ENCODE results near the gene RNASE13. TPM values are rescaled to one million over a fixed set of nuclear protein-coding genes. Genes with fewer than 3 reads are reported as not detected.

Gene RNASE13
- total RNA-seq, 2 experiments from 2014 or later = not detected

DNA sequence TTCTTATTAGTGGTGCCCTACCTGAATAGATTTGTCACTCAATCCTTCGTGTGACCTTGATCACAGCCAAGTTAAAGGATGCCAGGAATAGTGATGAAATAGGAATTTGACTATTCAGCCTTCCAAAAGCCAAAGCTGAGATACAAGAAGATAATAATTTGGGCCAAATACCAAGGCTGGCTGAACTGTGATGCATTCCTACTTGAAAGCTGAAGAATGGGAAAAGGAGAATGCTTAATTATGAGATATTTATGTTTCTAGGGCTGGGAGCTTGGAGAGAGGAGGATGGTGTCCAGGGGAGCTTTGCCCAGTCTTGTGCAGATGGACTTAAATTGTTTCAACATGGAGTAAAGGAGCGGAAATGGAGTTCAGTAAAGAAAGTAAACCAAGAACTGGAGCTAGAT, 12.8 kb upstream of the RNASE13 start:
- peaks cover 4% of the 10 kb centered on the region for H3K4me1 Mint-ChIP-seq (ENCODE audit: low read depth)
- H3K27ac Mint-ChIP-seq = no peak overlapping the region
- TF ChIP-seq CTCF (IDR thresholded peaks at IDR 0.05) = no peak
- ATAC-seq (no peak), DNase-seq (no peak)
- no peaks in the 10 kb centered on the region for H3K9me3 Mint-ChIP-seq
- intact Hi-C loops (cut with micrococcal nuclease) = no loop called here
- H3K27me3 Mint-ChIP-seq = peaks cover 5% of the 10 kb centered on the region
- no peak overlapping the region for H3K4me3 Mint-ChIP-seq
- ChIA-PET POLR2A (interaction anchor here (0.9 kb wide), 1 partner anchor 32 kb away, joined by 3 read pairs; no protein-coding TSS in a partner anchor), CTCF (interaction anchor here (0.9 to 7.3 kb wide), 13 partner anchors 12 to 77 kb away, joined by 3 to 47 read pairs (median 4); no protein-coding TSS in a partner anchor)
- H3K36me3 Mint-ChIP-seq (ENCODE audit: low read depth) = no peaks in the 10 kb centered on the region

GRCh38 chr14:21043974-21044618, 9.5 kb upstream of the RNASE13 start:
- POLR2A ChIA-PET = interaction anchor here (0.5 kb wide), 1 partner anchor 576 kb away, joined by 5 read pairs; no protein-coding TSS in a partner anchor

DNA sequence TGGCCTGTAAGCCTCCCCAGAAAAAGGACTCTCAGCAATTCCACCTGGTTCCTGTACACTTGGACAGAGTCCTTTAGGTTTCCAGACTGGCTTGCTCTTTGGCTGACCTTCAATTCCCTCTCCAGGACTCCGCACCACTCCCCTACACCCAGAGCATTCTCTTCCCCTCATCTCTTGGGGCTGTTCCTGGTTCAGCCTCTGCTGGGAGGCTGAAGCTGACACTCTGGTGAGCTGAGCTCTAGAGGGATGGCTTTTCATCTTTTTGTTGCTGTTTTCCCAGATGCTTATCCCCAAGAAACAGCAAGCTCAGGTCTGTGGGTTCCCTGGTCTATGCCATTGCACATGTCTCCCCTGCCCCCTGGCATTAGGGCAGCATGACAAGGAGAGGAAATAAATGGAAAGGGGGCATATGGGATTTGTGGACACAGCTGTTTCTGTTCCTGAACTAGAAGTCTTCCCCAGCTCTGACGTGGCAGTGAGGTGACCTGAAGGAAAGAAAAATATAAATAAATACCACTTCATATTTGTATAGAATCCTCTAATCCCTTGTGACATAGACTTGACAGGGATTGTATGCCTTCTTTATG, 8.9 kb upstream of the RNASE13 start:
- intact Hi-C loops (cut with micrococcal nuclease) = no loop called here
- no peak for TF ChIP-seq CTCF (IDR thresholded peaks at IDR 0.05)
- no peak for ATAC-seq
- Mint-ChIP-seq H3K4me1 (ENCODE audit: low read depth) (peaks cover 4% of the 10 kb centered on the region), H3K27me3 (peaks cover 5% of the 10 kb centered on the region), H3K36me3 (ENCODE audit: low read depth) (no peaks in the 10 kb centered on the region), H3K4me3 (no peak overlapping the region), H3K9me3 (no peaks in the 10 kb centered on the region), H3K27ac (no peak overlapping the region)
- no peak for DNase-seq
- CTCF ChIA-PET = interaction anchor here (0.7 to 7.0 kb wide), 9 partner anchors 10 to 72 kb away, joined by 3 to 218 read pairs (median 4); no protein-coding TSS in a partner anchor
- POLR2A ChIA-PET = no interaction called here

More at GRCh38 chr14:21043974-21044618, 9.5 kb upstream of the RNASE13 start:
- Mint-ChIP-seq H3K4me3 (no peak overlapping the region), H3K4me1 (ENCODE audit: low read depth) (peaks cover 4% of the 10 kb centered on the region), H3K27ac (no peak overlapping the region), H3K27me3 (peaks cover 5% of the 10 kb centered on the region), H3K36me3 (ENCODE audit: low read depth) (no peaks in the 10 kb centered on the region), H3K9me3 (no peaks in the 10 kb centered on the region)
- TF ChIP-seq CTCF (IDR thresholded peaks at IDR 0.05) = no peak
- ATAC-seq (no peak), DNase-seq (no peak)
- CTCF ChIA-PET = interaction anchor here (0.7 to 7.0 kb wide), 7 partner anchors 11 to 73 kb away, joined by 3 to 218 read pairs (median 4); no protein-coding TSS in a partner anchor
- intact Hi-C loops (cut with micrococcal nuclease) = no loop called here

GRCh38 chr14:21042918-21043317, 8.3 kb upstream of the RNASE13 start:
- Mint-ChIP-seq H3K4me1 (ENCODE audit: low read depth) (peaks cover 4% of the 10 kb centered on the region), H3K36me3 (ENCODE audit: low read depth) (no peaks in the 10 kb centered on the region), H3K27ac (no peak overlapping the region), H3K9me3 (no peaks in the 10 kb centered on the region), H3K4me3 (no peak overlapping the region), H3K27me3 (peaks cover 5% of the 10 kb centered on the region)
- ChIA-PET CTCF (interaction anchor here (0.9 to 7.0 kb wide), 6 partner anchors 10 to 72 kb away, joined by 3 to 218 read pairs (median 4); no protein-coding TSS in a partner anchor), POLR2A (no interaction called here)
- ATAC-seq (no peak), DNase-seq (no peak)
- no peak for TF ChIP-seq CTCF (IDR thresholded peaks at IDR 0.05)
- intact Hi-C loops (cut with micrococcal nuclease) = no loop called here
